Fibroblast of villous mesenchyme (primary cell): Measurements from ENCODE around the gene WFDC5. TPM values are rescaled to one million over a fixed set of nuclear protein-coding genes. Genes with fewer than 3 reads are reported as not detected.

ENCODE experiments used
- DNase-seq: peaks from one replicate; pipeline ENCODE4 v3.0.0-alpha.2; 2010; ENCODE audit warnings: low read depth
- H3K4me3 ChIP-seq: 2 replicates; pipeline ENCODE4 v1.5.1; 2011; ENCODE audit warnings: low read depth, mild to moderate bottlenecking, low read length
- CTCF ChIP-seq: IDR thresholded peaks from 2 replicates; pipeline ENCODE4 v1.5.1; 2012; ENCODE audit warnings: low read depth, mild to moderate bottlenecking, low read length; ENCODE audit not compliant: insufficient read depth
- total RNA-seq: library from RNA; depleted of rRNA; stranded (reverse); fragments of >200 nt; gene quantifications from 2 replicates; pipeline ENCODE4 v1.2.3, GENCODE V29; 2012

Gene WFDC5
- total RNA-seq, 1 donor = not detected

- H3K4me3 ChIP-seq = no peak overlapping the region
- TF ChIP-seq CTCF = no peak
- no peak for DNase-seq
Measured at GRCh38 chr20:45128099-45128498, 13.1 kb upstream of the WFDC5 start.

GRCh38 chr20:45124365-45124764 is 9.4 kb upstream of the WFDC5 start, which contains the start of gene WFDC12:
WFDC12 (minus strand) TSS chr20:45124465; CDS start chr20:45124447, 18 bp downstream.
- no peak for TF ChIP-seq CTCF
- H3K4me3 ChIP-seq = no peak within 1 kb of the TSS
- no peak for DNase-seq

GRCh38 chr20:45121388-45121787 is 6.4 kb upstream of the WFDC5 start:
- no peak for DNase-seq
- no peak overlapping the region for H3K4me3 ChIP-seq
- TF ChIP-seq CTCF = no peak

GRCh38 chr20:45119556-45120266 is 4.7 kb upstream of the WFDC5 start:
- H3K4me3 ChIP-seq = no peak overlapping the region
- no peak for DNase-seq
- no peak for TF ChIP-seq CTCF

- H3K4me3 ChIP-seq = no peak overlapping the region
- DNase-seq = no peak
- TF ChIP-seq CTCF = no peak
Measured at GRCh38 chr20:45118028-45118427, 3.1 kb upstream of the WFDC5 start.

- TF ChIP-seq CTCF = no peak
- DNase-seq = no peak
- no peak overlapping the region for H3K4me3 ChIP-seq
Measured at GRCh38 chr20:45117581-45117980, 2.6 kb upstream of the WFDC5 start.

GRCh38 chr20:45115829-45116228 is 855 bp upstream of the WFDC5 start:
- no peak for TF ChIP-seq CTCF
- no peak for DNase-seq
- no peak overlapping the region for H3K4me3 ChIP-seq
